BLaER1 treated with 17β-estradiol and CSF1 and Interleukin-3, amounts not matched to agents 10 nM and 100 nM (cell line): ENCODE results near the gene APOBEC2.

Experiments
- H3K27ac ChIP-seq, 11 experiments: shearing (Covaris generic); formaldehyde crosslinking; 2 replicates each; pipeline ENCODE4 v1.8.1; 2022
- H3K27me3 ChIP-seq, 11 experiments: shearing (Covaris generic); formaldehyde crosslinking; 2 replicates each; pipeline ENCODE4 v1.8.1; 2022
- H3K36me3 ChIP-seq, 11 experiments: shearing (Covaris generic); formaldehyde crosslinking; 2 replicates each; pipeline ENCODE4 v1.8.1; 2022
- H3K4me1 ChIP-seq, 10 experiments: shearing (Covaris generic); formaldehyde crosslinking; 2 replicates each; pipeline ENCODE4 v1.8.1; 2022
- H3K4me2 ChIP-seq, 11 experiments: shearing (Covaris generic); formaldehyde crosslinking; 2 replicates each; pipeline ENCODE4 v1.8.1; 2022
- H3K4me3 ChIP-seq, 10 experiments: shearing (Covaris generic); formaldehyde crosslinking; 2 replicates each; pipeline ENCODE4 v1.8.1; 2022
- H3K9ac ChIP-seq, 11 experiments: shearing (Covaris generic); formaldehyde crosslinking; 2 replicates each; pipeline ENCODE4 v1.8.1; 2022
- H3K9me3 ChIP-seq, 11 experiments: shearing (Covaris generic); formaldehyde crosslinking; replicated peaks in 1 of 11; 2 replicates each; pipeline ENCODE4 v1.8.1; 2022
- H4K20me1 ChIP-seq, 11 experiments: shearing (Covaris generic); formaldehyde crosslinking; 2 replicates each; pipeline ENCODE4 v1.8.1; 2022
- Cebpa-rat ChIP-seq, 11 experiments: shearing (Covaris generic); IDR thresholded peaks; 2 replicates each; pipeline ENCODE4 v1.8.1; 2022

The APOBEC2 gene

DNA sequence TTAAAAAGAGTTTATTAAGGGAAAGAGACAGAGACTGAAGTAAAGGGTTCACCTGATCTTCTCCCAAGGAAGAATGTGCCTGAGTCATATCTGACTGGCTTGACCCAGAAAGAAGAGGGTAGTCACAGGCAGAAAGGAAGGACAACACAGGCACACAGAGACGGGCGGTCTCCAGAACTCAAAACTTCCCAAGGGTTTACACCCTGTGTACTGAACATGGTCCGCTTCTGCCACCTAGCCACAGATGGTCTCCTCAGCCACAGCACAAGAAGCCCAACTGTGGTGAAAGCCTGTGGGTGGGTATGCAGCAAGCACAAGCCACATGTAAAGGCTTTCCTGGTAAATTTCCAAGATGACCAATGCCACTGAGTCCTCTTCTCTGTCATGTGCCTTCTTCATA, 31.2 kb upstream of the APOBEC2 start:
- Histone ChIP-seq H3K4me1 (peaks cover 13 to 22% (median 14%) of the 10 kb centered on the region in 10 experiments), H3K4me3 (no peak overlapping the region), H3K36me3 (peaks cover 0 to 19% (median 0%) of the 10 kb centered on the region in 11 experiments; a peak in 4 of 22 replicates), H4K20me1 (no peaks in the 10 kb centered on the region), H3K4me2 (no peak overlapping the region), H3K9me3 (peaks cover 0 to 10% (median 0%) of the 10 kb centered on the region in 11 experiments; a peak in 5 of 22 replicates), H3K27ac (no peak overlapping the region), H3K9ac (no peak overlapping the region), H3K27me3 (no peaks in the 10 kb centered on the region)
- TF ChIP-seq Cebpa-rat (IDR thresholded peaks at IDR 0.05): no peak

DNA sequence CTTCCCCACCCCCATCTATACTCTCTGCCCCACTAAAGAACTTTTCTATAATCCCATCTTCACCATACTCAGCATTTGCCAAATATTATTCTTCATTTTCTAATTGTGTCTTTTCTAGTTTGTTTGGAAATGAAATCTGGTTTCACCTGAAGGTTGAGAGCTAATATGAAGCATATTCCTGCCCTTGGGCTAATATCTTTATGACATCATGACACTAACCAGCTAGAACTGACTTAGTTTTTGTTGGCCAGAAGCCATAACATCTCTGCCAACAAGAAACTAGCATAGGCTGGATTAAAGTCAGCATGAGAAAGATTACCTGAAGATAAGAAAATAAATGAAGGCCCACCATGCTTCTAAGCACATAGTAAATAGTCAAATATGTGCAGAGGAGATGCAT, 30.7 kb upstream of the APOBEC2 start:
- no peak for TF ChIP-seq Cebpa-rat (IDR thresholded peaks at IDR 0.05)
- peaks cover 17 to 27% (median 18%) of the 10 kb centered on the region in 10 experiments for H3K4me1 ChIP-seq
- H3K9ac ChIP-seq: no peak overlapping the region
- H3K9me3 ChIP-seq: peaks cover 0 to 10% (median 0%) of the 10 kb centered on the region in 11 experiments; a peak in 5 of 22 replicates
- H3K27ac ChIP-seq: no peak overlapping the region
- no peaks in the 10 kb centered on the region for H3K27me3 ChIP-seq
- H3K4me2 ChIP-seq: no peak overlapping the region
- no peak overlapping the region for H3K4me3 ChIP-seq
- no peaks in the 10 kb centered on the region for H4K20me1 ChIP-seq
- H3K36me3 ChIP-seq: peaks cover 0 to 19% (median 0%) of the 10 kb centered on the region in 11 experiments; a peak in 4 of 22 replicates

DNA sequence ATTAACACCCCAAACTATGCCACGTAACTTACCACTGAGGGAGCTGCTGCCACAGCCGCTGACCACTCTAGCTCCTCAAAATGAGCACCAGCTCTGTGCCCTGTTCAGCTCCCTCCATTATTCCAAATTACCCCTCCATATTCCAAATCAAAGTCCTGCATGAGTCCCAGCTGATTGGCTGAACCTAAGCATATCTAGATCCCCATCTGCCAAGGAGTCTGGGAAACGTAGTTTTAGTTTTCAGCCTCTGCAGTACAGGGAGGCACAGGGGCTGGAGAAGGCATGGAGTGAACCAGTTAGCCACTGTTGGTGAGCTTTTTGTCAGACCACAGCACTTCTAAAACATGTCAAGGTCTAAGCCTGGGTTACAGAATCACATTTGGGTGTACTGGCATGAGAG, 29.9 kb upstream of the APOBEC2 start:
- Histone ChIP-seq H3K4me3 (no peak overlapping the region), H3K27me3 (no peaks in the 10 kb centered on the region), H3K36me3 (peaks cover 0 to 19% (median 0%) of the 10 kb centered on the region in 11 experiments; a peak in 4 of 22 replicates), H3K9me3 (peaks cover 0 to 10% (median 0%) of the 10 kb centered on the region in 11 experiments; a peak in 5 of 22 replicates), H3K4me1 (peaks cover 17 to 27% (median 19%) of the 10 kb centered on the region in 10 experiments), H3K9ac (no peak overlapping the region), H3K4me2 (no peak overlapping the region), H3K27ac (no peak overlapping the region), H4K20me1 (no peaks in the 10 kb centered on the region)
- no peak for TF ChIP-seq Cebpa-rat (IDR thresholded peaks at IDR 0.05)

GRCh38 chr6:41025966-41026530, 27.0 kb upstream of the APOBEC2 start:
- no peaks in the 10 kb centered on the region for H3K27me3 ChIP-seq
- H3K4me3 ChIP-seq: peak overlapping the region in 6 of 10 experiments; percentile 63 to 75 (median 70); a peak in 4 of 20 replicates
- H3K4me1 ChIP-seq: peaks cover 34 to 55% (median 42%) of the 10 kb centered on the region in 10 experiments
- no peak for TF ChIP-seq Cebpa-rat (IDR thresholded peaks at IDR 0.05)
- H4K20me1 ChIP-seq: no peaks in the 10 kb centered on the region
- H3K9me3 ChIP-seq: no peaks in the 10 kb centered on the region
- H3K36me3 ChIP-seq: peaks cover 0 to 14% (median 0%) of the 10 kb centered on the region in 11 experiments; a peak in 4 of 22 replicates
- H3K4me2 ChIP-seq: peak overlapping the region; percentile 92 to 99 (median 95)
- H3K27ac ChIP-seq: peak overlapping the region in 3 of 11 experiments; percentile 95; a peak in 2 of 22 replicates
- peak overlapping the region in 7 of 11 experiments; percentile 26 to 93 (median 90); a peak in 6 of 22 replicates for H3K9ac ChIP-seq

- H4K20me1 ChIP-seq: no peaks in the 10 kb centered on the region
- no peak for TF ChIP-seq Cebpa-rat (IDR thresholded peaks at IDR 0.05)
- H3K27ac ChIP-seq: peak overlapping the region; percentile 41 to 97 (median 95); a peak in 21 of 22 replicates
- peaks cover 34 to 55% (median 42%) of the 10 kb centered on the region in 10 experiments for H3K4me1 ChIP-seq
- peaks cover 0 to 14% (median 0%) of the 10 kb centered on the region in 11 experiments; a peak in 4 of 22 replicates for H3K36me3 ChIP-seq
- peak overlapping the region; percentile 84 to 93 (median 88); a peak in 21 of 22 replicates for H3K9ac ChIP-seq
- H3K4me2 ChIP-seq: peak overlapping the region; percentile 92 to 99 (median 95)
- H3K4me3 ChIP-seq: peak overlapping the region; percentile 55 to 75 (median 65)
- H3K9me3 ChIP-seq: no peaks in the 10 kb centered on the region
- H3K27me3 ChIP-seq: no peaks in the 10 kb centered on the region
Observed at GRCh38 chr6:41027241-41027640, 25.8 kb upstream of the APOBEC2 start.

- Histone ChIP-seq H3K27ac (peak overlapping the region; percentile 79 to 97 (median 95)), H4K20me1 (no peaks in the 10 kb centered on the region), H3K4me2 (peak overlapping the region; percentile 92 to 99 (median 95)), H3K36me3 (peaks cover 0 to 13% (median 0%) of the 10 kb centered on the region in 11 experiments; a peak in 4 of 22 replicates), H3K9ac (peak overlapping the region; percentile 84 to 93 (median 88)), H3K9me3 (no peaks in the 10 kb centered on the region), H3K4me3 (peak overlapping the region; percentile 55 to 75 (median 65)), H3K4me1 (peaks cover 34 to 55% (median 42%) of the 10 kb centered on the region in 10 experiments), H3K27me3 (no peaks in the 10 kb centered on the region)
- TF ChIP-seq Cebpa-rat (IDR thresholded peaks at IDR 0.05): no peak
Observed at GRCh38 chr6:41027799-41028560, 25.0 kb upstream of the APOBEC2 start.

GRCh38 chr6:41028561-41029412, 24.2 kb upstream of the APOBEC2 start:
- H3K27ac ChIP-seq: peak overlapping the region; percentile 79 to 97 (median 95)
- no peaks in the 10 kb centered on the region for H3K27me3 ChIP-seq
- TF ChIP-seq Cebpa-rat (IDR thresholded peaks at IDR 0.05): no peak
- H3K4me3 ChIP-seq: peak overlapping the region; percentile 55 to 75 (median 65)
- peak overlapping the region; percentile 84 to 93 (median 88) for H3K9ac ChIP-seq
- H3K36me3 ChIP-seq: peaks cover 0 to 8% (median 0%) of the 10 kb centered on the region in 11 experiments; a peak in 4 of 22 replicates
- H3K4me1 ChIP-seq: peaks cover 34 to 55% (median 42%) of the 10 kb centered on the region in 10 experiments
- H3K9me3 ChIP-seq: no peaks in the 10 kb centered on the region
- H4K20me1 ChIP-seq: no peaks in the 10 kb centered on the region
- H3K4me2 ChIP-seq: peak overlapping the region; percentile 92 to 99 (median 95)

GRCh38 chr6:41032830-41033229, 20.2 kb upstream of the APOBEC2 start:
- Histone ChIP-seq H3K9me3 (no peaks in the 10 kb centered on the region), H3K4me1 (peaks cover 10 to 30% (median 24%) of the 10 kb centered on the region in 10 experiments), H4K20me1 (no peaks in the 10 kb centered on the region), H3K36me3 (no peaks in the 10 kb centered on the region), H3K27me3 (no peaks in the 10 kb centered on the region), H3K4me2 (no peak overlapping the region), H3K4me3 (no peak overlapping the region), H3K9ac (no peak overlapping the region), H3K27ac (no peak overlapping the region)
- TF ChIP-seq Cebpa-rat (IDR thresholded peaks at IDR 0.05): no peak
